HG03039 (cell line): ENCODE results near the gene MIPOL1.
"Not testable (repeated sequence)": the region's sequence is repeated elsewhere in the genome, so short reads cannot be mapped to it uniquely, and the experiment has no call there.

Source experiments
- ATAC-seq: cut with Tn5 transposase; IDR thresholded peaks from one replicate; pipeline ENCODE4 v1.9.1; 2021; ENCODE audit warnings: mild to moderate bottlenecking, moderate library complexity; ENCODE audit not compliant: unreplicated experiment

MIPOL1 gene

GRCh38 chr14:37512173-37512572 lies 314.4 kb downstream of the MIPOL1 start:
- no peak for ATAC-seq

- no peak for ATAC-seq
Measured at GRCh38 chr14:37515771-37516170, 318.0 kb downstream of the MIPOL1 start.

- ATAC-seq = no peak
Measured at GRCh38 chr14:37526994-37527393, 329.3 kb downstream of the MIPOL1 start.

- ATAC-seq = no peak
Measured at GRCh38 chr14:37539992-37540391, 342.3 kb downstream of the MIPOL1 start.

GRCh38 chr14:37544407-37544806 lies 346.7 kb downstream of the MIPOL1 start:
- ATAC-seq = no peak

- no peak for ATAC-seq
Measured at GRCh38 chr14:37545174-37545573, 347.4 kb downstream of the MIPOL1 start.

- no peak for ATAC-seq
Measured at GRCh38 chr14:37546621-37547447, 349.1 kb downstream of the MIPOL1 start.

GRCh38 chr14:37550511-37550910 lies 352.8 kb downstream of the MIPOL1 start:
- ATAC-seq = no peak

GRCh38 chr14:37551119-37551518 lies 353.4 kb downstream of the MIPOL1 start:
- ATAC-seq = no peak

- no peak for ATAC-seq
Measured at GRCh38 chr14:37553935-37554550, 356.3 kb downstream of the MIPOL1 start.

GRCh38 chr14:37555596-37555995 lies 357.9 kb downstream of the MIPOL1 start:
- not testable (repeated sequence) for ATAC-seq

GRCh38 chr14:37558740-37559139 lies 361.0 kb downstream of the MIPOL1 start:
- no peak for ATAC-seq

- no peak for ATAC-seq
Measured at GRCh38 chr14:37559386-37559785, 361.6 kb downstream of the MIPOL1 start.

- ATAC-seq = no peak
Measured at GRCh38 chr14:37563189-37563588, 365.5 kb downstream of the MIPOL1 start.

GRCh38 chr14:37565550-37565949 lies 367.8 kb downstream of the MIPOL1 start:
- ATAC-seq = no peak

GRCh38 chr14:37566811-37567371 lies 369.2 kb downstream of the MIPOL1 start:
- ATAC-seq = no peak

- no peak for ATAC-seq
Measured at GRCh38 chr14:37569729-37570128, 372.0 kb downstream of the MIPOL1 start.

- no peak for ATAC-seq
Measured at GRCh38 chr14:37571391-37571790, 373.7 kb downstream of the MIPOL1 start.

GRCh38 chr14:37573356-37573755 lies 375.6 kb downstream of the MIPOL1 start:
- no peak for ATAC-seq

GRCh38 chr14:37579274-37579673 lies 381.5 kb downstream of the MIPOL1 start:
- no peak for ATAC-seq

GRCh38 chr14:37580146-37580545 lies 382.4 kb downstream of the MIPOL1 start:
- no peak for ATAC-seq
